ENCODE data around the gene ENKUR. TPM values are rescaled to one million over a fixed set of nuclear protein-coding genes. Genes with fewer than 3 reads are reported as not detected.
A peak's percentile ranks its signal among the peaks of the same experiment; 100 is the strongest.
"Not testable (repeated sequence)": the region's sequence is repeated elsewhere in the genome, so short reads cannot be mapped to it uniquely, and the experiment has no call there.

Gene ENKUR
- total RNA-seq, 1 experiment from 2014 or later = 0.17 TPM

DNA sequence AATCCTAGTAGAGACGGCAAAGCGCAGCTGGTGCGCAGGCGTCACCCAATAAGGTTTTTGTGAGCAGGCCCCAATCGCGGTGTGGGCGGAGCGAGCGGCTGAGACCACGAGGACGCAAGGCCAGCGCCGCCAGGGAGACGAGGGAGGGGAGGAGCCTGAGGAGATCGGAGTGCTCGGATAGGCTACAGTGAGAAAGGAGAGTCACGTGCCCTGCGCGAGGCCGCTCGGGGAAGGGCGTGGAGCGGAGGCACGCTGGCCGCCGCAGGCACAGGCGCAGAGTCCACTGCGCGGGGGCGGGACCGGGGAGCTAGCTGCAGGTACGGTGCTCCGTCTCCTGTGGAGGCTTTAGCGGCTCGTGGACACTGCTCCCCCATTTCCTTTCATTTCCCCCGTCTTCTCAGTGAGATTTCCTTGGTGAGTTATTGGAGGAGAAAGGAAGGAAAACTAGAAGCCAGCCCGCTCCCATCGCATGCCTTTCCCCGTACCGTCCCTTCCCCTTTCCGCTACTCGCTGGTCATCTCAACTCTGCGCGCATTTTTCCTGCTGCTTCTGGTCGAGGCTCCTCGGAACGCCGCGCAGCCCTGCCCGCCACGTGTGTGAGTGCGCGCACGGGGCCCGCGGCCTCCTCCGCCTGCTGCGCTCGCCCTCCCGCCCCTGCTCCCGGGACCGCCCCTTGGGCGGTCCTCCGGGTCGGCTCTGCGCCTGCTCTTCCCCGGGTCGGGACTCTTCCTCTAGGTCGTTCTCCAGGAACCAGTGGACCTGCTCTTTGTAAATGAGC lies 607 bp upstream of the ENKUR start, which contains the start of gene THNSL1:
TSS of gene THNSL1 (plus strand) at position 237 of the 778 bp plus-strand sequence. CDS start 6,612 bp downstream, outside the sequence.
- Histone ChIP-seq H3K4me1 (ENCODE audit: insufficient read depth, low read length, poor library complexity, severe bottlenecking) (peaks cover 6% of the 10 kb centered on the region), H3K27ac (ENCODE audit: low read depth, low read length, poor library complexity, severe bottlenecking) (peak within 1 kb of the TSS; percentile 82), H3K4me3 (ENCODE audit: low read depth, low read length, poor library complexity, severe bottlenecking) (peak within 1 kb of the TSS; percentile 51), H3K9me3 (ENCODE audit: low read depth, low read length, poor library complexity, severe bottlenecking) (no peaks in the 10 kb centered on the region), H3K27me3 (replicated peaks; ENCODE audit: insufficient read depth, low read depth, low read length, poor library complexity) (no peaks in the 10 kb centered on the region), H3K36me3 (ENCODE audit: insufficient read depth, low read length, poor library complexity, severe bottlenecking) (no peaks in the 10 kb centered on the region)
- BruUV-seq (replicated peaks) = TSS peak; percentile 67
- ChIA-PET CTCF (no interaction called here), POLR2A (ENCODE audit: low non-redundant PET) (no interaction called here)
- TF ChIP-seq EZH2 (IDR thresholded peaks at IDR 0.05; ENCODE audit: borderline replicate concordance, low read depth, low read length, poor library complexity, severe bottlenecking) = no peak
- TF ChIP-seq, protein P1, sequence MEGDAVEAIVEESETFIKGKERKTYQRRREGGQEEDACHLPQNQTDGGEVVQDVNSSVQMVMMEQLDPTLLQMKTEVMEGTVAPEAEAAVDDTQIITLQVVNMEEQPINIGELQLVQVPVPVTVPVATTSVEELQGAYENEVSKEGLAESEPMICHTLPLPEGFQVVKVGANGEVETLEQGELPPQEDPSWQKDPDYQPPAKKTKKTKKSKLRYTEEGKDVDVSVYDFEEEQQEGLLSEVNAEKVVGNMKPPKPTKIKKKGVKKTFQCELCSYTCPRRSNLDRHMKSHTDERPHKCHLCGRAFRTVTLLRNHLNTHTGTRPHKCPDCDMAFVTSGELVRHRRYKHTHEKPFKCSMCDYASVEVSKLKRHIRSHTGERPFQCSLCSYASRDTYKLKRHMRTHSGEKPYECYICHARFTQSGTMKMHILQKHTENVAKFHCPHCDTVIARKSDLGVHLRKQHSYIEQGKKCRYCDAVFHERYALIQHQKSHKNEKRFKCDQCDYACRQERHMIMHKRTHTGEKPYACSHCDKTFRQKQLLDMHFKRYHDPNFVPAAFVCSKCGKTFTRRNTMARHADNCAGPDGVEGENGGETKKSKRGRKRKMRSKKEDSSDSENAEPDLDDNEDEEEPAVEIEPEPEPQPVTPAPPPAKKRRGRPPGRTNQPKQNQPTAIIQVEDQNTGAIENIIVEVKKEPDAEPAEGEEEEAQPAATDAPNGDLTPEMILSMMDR (conservative IDR thresholded peaks at IDR 0.05; ENCODE audit: low read depth, low read length) = no peak
- intact Hi-C loops (cut with micrococcal nuclease; ENCODE audit: unreplicated experiment) = loop anchor here (10.0 kb wide), 1 partner anchor 162 kb away; no protein-coding TSS in a partner anchor
- peak; percentile 100 for DNase-seq (ENCODE audit: low spot score)

DNA sequence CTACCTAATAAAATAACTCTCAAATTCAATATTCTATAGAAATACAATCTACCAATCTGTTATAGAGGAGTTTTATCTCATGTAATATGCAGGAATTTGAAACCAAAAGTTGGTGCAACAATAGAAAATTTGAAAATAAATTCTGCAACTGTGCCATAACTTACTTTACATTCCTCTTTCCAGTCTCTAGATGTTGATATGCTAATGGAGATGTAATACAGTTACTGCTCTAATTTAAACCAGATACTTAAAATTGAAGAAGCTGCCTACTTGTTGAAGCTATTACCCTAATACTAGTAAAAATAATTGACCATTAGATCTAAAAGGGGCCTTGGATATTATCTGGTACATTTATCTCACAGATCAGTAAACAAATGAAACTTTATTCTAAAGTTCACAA lies 1.4 kb downstream of the ENKUR start:
- intact Hi-C loops (cut with micrococcal nuclease; ENCODE audit: unreplicated experiment) = loop anchor here (10.0 kb wide), 1 partner anchor 160 kb away; no protein-coding TSS in a partner anchor
- no peak for TF ChIP-seq EZH2 (IDR thresholded peaks at IDR 0.05; ENCODE audit: borderline replicate concordance, low read depth, low read length, poor library complexity, severe bottlenecking)
- ChIA-PET CTCF (no interaction called here), POLR2A (ENCODE audit: low non-redundant PET) (no interaction called here)
- Histone ChIP-seq H3K9me3 (ENCODE audit: low read depth, low read length, poor library complexity, severe bottlenecking) (no peaks in the 10 kb centered on the region), H3K27me3 (replicated peaks; ENCODE audit: insufficient read depth, low read depth, low read length, poor library complexity) (no peaks in the 10 kb centered on the region), H3K36me3 (ENCODE audit: insufficient read depth, low read length, poor library complexity, severe bottlenecking) (no peaks in the 10 kb centered on the region), H3K27ac (ENCODE audit: low read depth, low read length, poor library complexity, severe bottlenecking) (no peak overlapping the region), H3K4me3 (ENCODE audit: low read depth, low read length, poor library complexity, severe bottlenecking) (no peak overlapping the region), H3K4me1 (ENCODE audit: insufficient read depth, low read length, poor library complexity, severe bottlenecking) (peaks cover 6% of the 10 kb centered on the region)
- no peak for DNase-seq (ENCODE audit: low spot score)
- BruUV-seq (replicated peaks) = no TSS peak

DNA sequence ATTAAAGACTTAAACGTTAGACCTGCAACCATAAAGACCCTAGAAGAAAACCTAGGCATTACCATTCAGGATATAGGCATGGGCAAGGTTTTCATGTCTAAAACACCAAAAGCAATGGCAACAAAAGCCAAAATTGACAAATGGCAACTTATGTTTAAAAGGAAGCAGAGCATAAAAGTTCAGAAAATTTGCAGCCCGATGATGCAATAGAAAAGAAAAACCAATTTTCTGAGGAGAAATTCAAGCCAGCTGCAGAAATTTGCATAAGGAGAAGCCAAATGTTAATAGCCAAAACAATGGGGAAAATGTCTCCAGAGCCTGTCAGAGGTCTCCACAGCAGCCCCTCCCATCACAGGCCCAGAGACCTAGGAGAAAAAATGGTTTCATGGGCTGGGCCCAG lies 4.4 kb downstream of the ENKUR start:
- H3K4me1 ChIP-seq (ENCODE audit: insufficient read depth, low read length, poor library complexity, severe bottlenecking); H3K9me3 ChIP-seq (ENCODE audit: low read depth, low read length, poor library complexity, severe bottlenecking); H3K27me3 ChIP-seq (replicated peaks; ENCODE audit: insufficient read depth, low read depth, low read length, poor library complexity); H3K36me3 ChIP-seq (ENCODE audit: insufficient read depth, low read length, poor library complexity, severe bottlenecking); H3K4me3 ChIP-seq (ENCODE audit: low read depth, low read length, poor library complexity, severe bottlenecking); CTCF ChIA-PET; DNase-seq (ENCODE audit: low spot score); POLR2A ChIA-PET (ENCODE audit: low non-redundant PET); H3K27ac ChIP-seq (ENCODE audit: low read depth, low read length, poor library complexity, severe bottlenecking); BruUV-seq (replicated peaks): not testable (repeated sequence)
- intact Hi-C loops (cut with micrococcal nuclease; ENCODE audit: unreplicated experiment) = loop anchor here (10.0 kb wide), 1 partner anchor 157 kb away; no protein-coding TSS in a partner anchor

DNA sequence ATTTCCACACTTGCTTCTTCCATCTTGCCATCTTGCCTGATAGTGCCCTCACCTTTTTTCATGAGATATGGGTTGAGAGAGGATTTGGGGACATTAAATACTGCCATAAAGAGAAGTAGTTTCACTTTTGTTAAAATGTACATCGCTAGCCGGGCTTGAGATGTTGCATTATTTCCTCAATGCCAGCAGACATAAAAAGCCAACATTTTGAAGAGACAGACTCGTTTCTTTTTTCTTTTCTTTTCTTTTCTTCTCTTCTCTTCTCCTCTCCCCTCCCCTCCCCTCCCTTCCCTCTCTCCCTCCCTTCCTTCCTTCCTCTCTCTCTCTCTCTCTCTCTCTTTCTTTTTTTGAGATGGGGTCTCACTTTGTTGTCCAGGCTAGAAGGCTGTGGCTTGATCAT lies 17.9 kb downstream of the ENKUR start:
- intact Hi-C loops (cut with micrococcal nuclease; ENCODE audit: unreplicated experiment) = no loop called here
- no peak for DNase-seq (ENCODE audit: low spot score)
- Histone ChIP-seq H3K9me3 (ENCODE audit: low read depth, low read length, poor library complexity, severe bottlenecking) (peaks cover 10% of the 10 kb centered on the region), H3K36me3 (ENCODE audit: insufficient read depth, low read length, poor library complexity, severe bottlenecking) (no peaks in the 10 kb centered on the region), H3K27ac (ENCODE audit: low read depth, low read length, poor library complexity, severe bottlenecking) (no peak overlapping the region), H3K4me1 (ENCODE audit: insufficient read depth, low read length, poor library complexity, severe bottlenecking) (no peaks in the 10 kb centered on the region), H3K4me3 (ENCODE audit: low read depth, low read length, poor library complexity, severe bottlenecking) (no peak overlapping the region), H3K27me3 (replicated peaks; ENCODE audit: insufficient read depth, low read depth, low read length, poor library complexity) (no peaks in the 10 kb centered on the region)
- TF ChIP-seq, protein P1 (conservative IDR thresholded peaks at IDR 0.05; ENCODE audit: low read depth, low read length) = no peak
- TF ChIP-seq EZH2 (IDR thresholded peaks at IDR 0.05; ENCODE audit: borderline replicate concordance, low read depth, low read length, poor library complexity, severe bottlenecking) = no peak
- BruUV-seq (replicated peaks) = no TSS peak
- CTCF ChIA-PET = no interaction called here
- POLR2A ChIA-PET (ENCODE audit: low non-redundant PET) = no interaction called here

Data from A673 (cell line).